Activated CD4-positive, alpha-beta T cell treated with anti-CD3 and anti-CD28 coated beads, Interleukin-2, amount 10 ng/mL, durations not matched to agents 7 days and 5 days (primary cell): ENCODE data around the gene SNX15. TPM values are rescaled to one million over a fixed set of nuclear protein-coding genes. Genes with fewer than 3 reads are reported as not detected.

Experiments used
- CTCF ChIA-PET: fragments of 350-600 bp; sonication (Branson Sonifier 250); formaldehyde crosslinking; loops from one replicate; lab custom pipeline; 2021; ENCODE audit warnings: antibody characterized with exemption; lab: Charles Lee
- POLR2A ChIA-PET: fragments of 350-600 bp; sonication (Branson Sonifier 250); formaldehyde crosslinking; loops from one replicate; lab custom pipeline; 2021; ENCODE audit warnings: antibody characterized with exemption; lab: Charles Lee
- DNase-seq: peaks from one replicate; pipeline ENCODE4 v3.0.0-alpha.2; 2020
- H3K27ac Mint-ChIP-seq: one replicate; pipeline ENCODE4 v1.8.0; 2021; ENCODE audit warnings: mild to moderate bottlenecking, moderate library complexity, mixed read lengths
- H3K27me3 Mint-ChIP-seq: one replicate; pipeline ENCODE4 v1.8.0; 2021; ENCODE audit warnings: mixed read lengths
- H3K36me3 Mint-ChIP-seq: one replicate; pipeline ENCODE4 v1.8.0; 2021; ENCODE audit warnings: low read depth, mixed read lengths
- H3K4me1 Mint-ChIP-seq: one replicate; pipeline ENCODE4 v1.8.0; 2021; ENCODE audit warnings: mixed read lengths
- H3K4me3 Mint-ChIP-seq: one replicate; pipeline ENCODE4 v1.8.0; 2021; ENCODE audit warnings: mild to moderate bottlenecking, moderate library complexity, mixed read lengths
- H3K9me3 Mint-ChIP-seq: one replicate; pipeline ENCODE4 v1.8.0; 2021; ENCODE audit warnings: mixed read lengths
- total RNA-seq, 2 experiments: library from RNA; stranded (reverse); gene quantifications; one replicate each; pipeline ENCODE4 v1.2.3, GENCODE V29; 2021

SNX15 gene
- total RNA-seq, 2 experiments from 2014 or later: 28.3 to 34.8 TPM

GRCh38 chr11:65059959-65060824, 33.0 kb downstream of the SNX15 start:
- peaks cover 15% of the 10 kb centered on the region for H3K4me1 Mint-ChIP-seq
- no peaks in the 10 kb centered on the region for H3K9me3 Mint-ChIP-seq
- POLR2A ChIA-PET: no interaction called here
- H3K4me3 Mint-ChIP-seq: no peak overlapping the region
- peaks cover 3% of the 10 kb centered on the region for H3K27me3 Mint-ChIP-seq
- no peaks in the 10 kb centered on the region for H3K36me3 Mint-ChIP-seq
- peak overlapping the region; percentile 54 for H3K27ac Mint-ChIP-seq
- no peak for DNase-seq
- CTCF ChIA-PET: interaction anchor here (0.5 to 1.2 kb wide), 2 partner anchors 18 to 76 kb away, joined by 3 to 5 read pairs; no protein-coding TSS in a partner anchor

- Mint-ChIP-seq H3K27ac (no peak overlapping the region), H3K4me1 (peaks cover 13% of the 10 kb centered on the region), H3K4me3 (no peak overlapping the region)
Observed at GRCh38 chr11:65060913-65061408, 33.7 kb downstream of the SNX15 start.

GRCh38 chr11:65063532-65063931, 36.3 kb downstream of the SNX15 start:
- DNase-seq: no peak
- CTCF ChIA-PET: interaction anchor here (1.4 to 2.3 kb wide), 4 partner anchors 9 to 49 kb away, joined by 4 to 12 read pairs (median 4); partner anchors contain the start of gene ARL2
- H3K27me3 Mint-ChIP-seq: no peaks in the 10 kb centered on the region
- H3K4me1 Mint-ChIP-seq: peaks cover 13% of the 10 kb centered on the region
- no peaks in the 10 kb centered on the region for H3K9me3 Mint-ChIP-seq
- H3K27ac Mint-ChIP-seq: no peak overlapping the region
- POLR2A ChIA-PET: no interaction called here
- H3K36me3 Mint-ChIP-seq: no peaks in the 10 kb centered on the region
- H3K4me3 Mint-ChIP-seq: no peak overlapping the region

More at GRCh38 chr11:65060913-65061408, 33.7 kb downstream of the SNX15 start:
- H3K9me3 Mint-ChIP-seq: no peaks in the 10 kb centered on the region
- CTCF ChIA-PET: interaction anchor here (0.5 to 0.7 kb wide), 2 partner anchors 12 to 77 kb away, joined by 3 to 5 read pairs; no protein-coding TSS in a partner anchor
- POLR2A ChIA-PET: no interaction called here
- peaks cover 3% of the 10 kb centered on the region for H3K27me3 Mint-ChIP-seq
- peak; percentile 32 for DNase-seq
- H3K36me3 Mint-ChIP-seq: no peaks in the 10 kb centered on the region

DNA sequence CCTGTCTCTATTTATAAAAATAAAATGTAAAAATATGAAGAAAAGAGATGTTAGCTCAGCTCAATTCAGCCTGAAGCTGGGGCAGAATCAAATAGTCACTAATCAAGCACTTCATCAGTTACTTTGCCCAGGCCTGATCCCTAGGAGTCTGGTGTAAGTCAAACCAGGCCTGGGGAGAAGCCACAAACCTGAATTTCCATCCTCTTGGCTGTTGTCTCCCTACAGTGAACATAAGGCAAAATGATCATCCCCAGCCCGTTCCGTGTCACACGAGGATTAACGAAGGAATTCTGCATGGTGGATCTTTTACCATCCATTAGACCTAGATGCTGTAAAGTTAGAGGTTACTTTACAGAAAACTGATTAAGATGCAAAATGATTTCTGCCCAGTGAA, 37.6 kb downstream of the SNX15 start:
- Mint-ChIP-seq H3K36me3 (no peaks in the 10 kb centered on the region), H3K27ac (no peak overlapping the region), H3K4me1 (peaks cover 14% of the 10 kb centered on the region), H3K4me3 (no peak overlapping the region), H3K9me3 (no peaks in the 10 kb centered on the region), H3K27me3 (no peaks in the 10 kb centered on the region)
- no peak for DNase-seq
- POLR2A ChIA-PET: no interaction called here
- CTCF ChIA-PET: interaction anchor here (1.7 kb wide), 1 partner anchor 8 kb away, joined by 4 read pairs; no protein-coding TSS in a partner anchor

GRCh38 chr11:65065851-65066250, 38.6 kb downstream of the SNX15 start:
- no peaks in the 10 kb centered on the region for H3K9me3 Mint-ChIP-seq
- no peak for DNase-seq
- H3K4me1 Mint-ChIP-seq: peaks cover 5% of the 10 kb centered on the region
- H3K27me3 Mint-ChIP-seq: no peaks in the 10 kb centered on the region
- H3K4me3 Mint-ChIP-seq: no peak overlapping the region
- ChIA-PET POLR2A (no interaction called here), CTCF (interaction anchor here (0.9 kb wide), 1 partner anchor 17 kb away, joined by 3 read pairs; no protein-coding TSS in a partner anchor)
- H3K36me3 Mint-ChIP-seq: no peaks in the 10 kb centered on the region
- no peak overlapping the region for H3K27ac Mint-ChIP-seq

- CTCF ChIA-PET: interaction anchor here (0.9 kb wide), 1 partner anchor 16 kb away, joined by 3 read pairs; no protein-coding TSS in a partner anchor
- Mint-ChIP-seq H3K27ac (no peak overlapping the region), H3K27me3 (no peaks in the 10 kb centered on the region), H3K9me3 (no peaks in the 10 kb centered on the region), H3K36me3 (no peaks in the 10 kb centered on the region), H3K4me3 (no peak overlapping the region), H3K4me1 (peaks cover 1% of the 10 kb centered on the region)
- POLR2A ChIA-PET: no interaction called here
- no peak for DNase-seq
Observed at GRCh38 chr11:65066315-65066714, 39.1 kb downstream of the SNX15 start.

DNA sequence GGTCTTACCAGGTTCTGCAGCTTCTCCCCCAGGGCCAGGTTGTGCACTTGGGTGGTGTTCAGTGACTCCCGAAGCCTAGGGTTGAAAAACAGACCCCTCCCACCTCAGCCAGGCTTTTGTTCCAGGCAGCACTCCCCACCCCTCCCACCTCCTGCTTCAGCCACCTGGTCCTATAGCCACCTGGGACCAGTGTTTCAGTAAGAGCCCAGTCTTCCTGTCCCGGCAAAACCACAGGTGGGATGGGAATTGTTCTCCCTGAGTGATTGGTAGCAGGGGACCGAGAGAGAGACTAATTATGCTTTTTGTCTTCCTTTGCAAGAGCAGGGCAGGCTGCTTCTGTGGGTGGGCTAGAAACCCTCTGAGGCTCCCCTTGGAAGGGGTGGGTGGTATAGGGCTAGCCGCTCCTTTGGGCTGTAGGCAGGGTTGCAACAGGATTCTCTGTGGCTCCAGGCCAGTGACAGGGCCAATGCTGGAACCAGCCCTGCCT, 39.6 kb downstream of the SNX15 start:
- H3K27me3 Mint-ChIP-seq: no peaks in the 10 kb centered on the region
- H3K27ac Mint-ChIP-seq: no peak overlapping the region
- POLR2A ChIA-PET: no interaction called here
- CTCF ChIA-PET: no interaction called here
- peaks cover 1% of the 10 kb centered on the region for H3K4me1 Mint-ChIP-seq
- no peak for DNase-seq
- H3K4me3 Mint-ChIP-seq: no peak overlapping the region
- no peaks in the 10 kb centered on the region for H3K36me3 Mint-ChIP-seq
- H3K9me3 Mint-ChIP-seq: no peaks in the 10 kb centered on the region

DNA sequence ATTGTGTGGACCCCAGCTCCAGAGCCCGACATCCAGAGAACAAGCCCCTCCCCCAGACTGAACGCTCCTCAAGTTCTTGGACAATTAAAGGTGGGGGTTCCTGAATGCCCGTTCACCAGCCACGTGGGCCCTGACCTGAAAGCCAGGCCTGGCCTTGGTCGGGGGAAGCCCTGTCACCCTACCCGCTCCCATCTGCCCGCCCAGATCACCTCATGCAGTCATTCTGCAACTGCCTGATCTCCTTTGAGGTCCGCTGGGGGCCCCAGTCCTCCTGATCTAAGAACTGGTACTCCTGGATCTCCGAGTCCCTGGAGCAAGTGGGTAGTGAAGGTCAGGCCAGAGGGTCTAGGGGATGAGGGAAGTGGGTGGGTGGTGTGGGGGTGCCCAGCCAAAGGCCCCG, 40.2 kb downstream of the SNX15 start:
- Mint-ChIP-seq H3K9me3 (no peaks in the 10 kb centered on the region), H3K4me1 (peaks cover 1% of the 10 kb centered on the region), H3K36me3 (no peaks in the 10 kb centered on the region), H3K27me3 (no peaks in the 10 kb centered on the region), H3K27ac (no peak overlapping the region), H3K4me3 (no peak overlapping the region)
- CTCF ChIA-PET: no interaction called here
- POLR2A ChIA-PET: no interaction called here
- no peak for DNase-seq

- Mint-ChIP-seq H3K9me3 (no peaks in the 10 kb centered on the region), H3K27ac (no peak overlapping the region), H3K4me1 (peaks cover 1% of the 10 kb centered on the region), H3K36me3 (no peaks in the 10 kb centered on the region), H3K4me3 (no peak overlapping the region), H3K27me3 (no peaks in the 10 kb centered on the region)
- ChIA-PET POLR2A (no interaction called here), CTCF (interaction anchor here (1.1 to 1.5 kb wide), 2 partner anchors 44 to 73 kb away, joined by 3 read pairs; partner anchors contain the start of gene BATF2)
- no peak for DNase-seq
Observed at GRCh38 chr11:65069217-65069616, 42.0 kb downstream of the SNX15 start.

- peaks cover 7% of the 10 kb centered on the region for H3K36me3 Mint-ChIP-seq
Observed at GRCh38 chr11:65071907-65072630, 44.8 kb downstream of the SNX15 start.

GRCh38 chr11:65072631-65072966, 45.4 kb downstream of the SNX15 start:
- Mint-ChIP-seq H3K27ac (no peak overlapping the region), H3K36me3 (peaks cover 12% of the 10 kb centered on the region), H3K4me1 (peaks cover 9% of the 10 kb centered on the region), H3K9me3 (no peaks in the 10 kb centered on the region), H3K4me3 (no peak overlapping the region), H3K27me3 (no peaks in the 10 kb centered on the region)
- DNase-seq: no peak
- ChIA-PET CTCF (interaction anchor here (0.6 to 1.6 kb wide), 6 partner anchors 9 to 255 kb away, joined by 3 to 4 read pairs (median 3); partner anchors contain the start of gene ZNHIT2), POLR2A (no interaction called here)

More at GRCh38 chr11:65071907-65072630, 44.8 kb downstream of the SNX15 start:
- ChIA-PET POLR2A (no interaction called here), CTCF (interaction anchor here (0.6 to 1.6 kb wide), 5 partner anchors 8 to 45 kb away, joined by 3 to 4 read pairs (median 3); partner anchors contain the start of gene ZNHIT2)
- Mint-ChIP-seq H3K4me3 (no peak overlapping the region), H3K27ac (no peak overlapping the region), H3K27me3 (no peaks in the 10 kb centered on the region), H3K4me1 (peaks cover 5% of the 10 kb centered on the region), H3K9me3 (no peaks in the 10 kb centered on the region)
- DNase-seq: no peak

DNA sequence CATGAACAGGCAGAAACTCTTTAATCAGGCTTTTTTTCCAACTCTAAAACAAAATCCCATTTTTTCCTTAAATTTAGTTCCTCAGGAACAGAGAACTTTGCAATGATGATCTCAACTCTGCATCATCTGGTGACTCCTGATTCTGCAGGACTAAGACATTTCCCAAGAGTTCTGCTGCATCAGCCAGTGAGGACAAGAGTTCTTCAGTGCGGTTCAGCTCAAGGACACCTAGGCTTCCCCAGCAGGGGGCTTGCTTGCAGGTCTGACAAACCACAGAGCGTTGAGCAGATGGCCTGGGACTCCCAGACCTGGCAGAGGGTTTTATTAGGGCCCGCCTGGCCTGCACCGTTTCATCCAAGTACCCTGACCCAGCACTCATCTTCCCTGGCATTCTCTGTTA, 50.2 kb downstream of the SNX15 start:
- H3K36me3 Mint-ChIP-seq: peaks cover 50% of the 10 kb centered on the region
- no peak for DNase-seq
- no peaks in the 10 kb centered on the region for H3K27me3 Mint-ChIP-seq
- peaks cover 45% of the 10 kb centered on the region for H3K4me1 Mint-ChIP-seq
- CTCF ChIA-PET: interaction anchor here (1.2 to 2.5 kb wide), 4 partner anchors 18 to 267 kb away, joined by 3 to 6 read pairs (median 4); partner anchors contain the start of gene MEN1
- H3K27ac Mint-ChIP-seq: peak overlapping the region; percentile 50
- no peak overlapping the region for H3K4me3 Mint-ChIP-seq
- H3K9me3 Mint-ChIP-seq: no peaks in the 10 kb centered on the region
- POLR2A ChIA-PET: no interaction called here
